ENCODE measurements around the gene CSNK1G3. TPM values are rescaled to one million over a fixed set of nuclear protein-coding genes. Genes with fewer than 3 reads are reported as not detected.

Gene CSNK1G3
- total RNA-seq, 1 experiment from 2014 or later, result 48.3 TPM

GRCh38 chr5:123524146-123524545 lies 12.2 kb downstream of the CSNK1G3 start:
- TF ChIP-seq CTCF (conservative IDR thresholded peaks at IDR 0.05), result no peak
- no peak overlapping the region for H2BK15ac ChIP-seq (ENCODE audit: low read depth, low read length)
- no peak overlapping the region for H3K4me2 ChIP-seq (ENCODE audit: insufficient read depth, insufficient read length, low read length)
- H2AFZ ChIP-seq (ENCODE audit: low read length), result no peak overlapping the region
- H3K79me2 ChIP-seq (ENCODE audit: insufficient read depth, low read length), result peaks cover 11% of the 10 kb centered on the region; the same call in 1 of the 2 replicates
- no peak overlapping the region for H3K18ac ChIP-seq (ENCODE audit: insufficient read length, low read depth, low read length)
- DNase-seq, result no peak
- peaks cover 9% of the 10 kb centered on the region for H3K79me1 ChIP-seq (ENCODE audit: insufficient read depth, low read depth, low read length, poor library complexity, severe bottlenecking)
- H3K27ac Mint-ChIP-seq, result no peak overlapping the region
- no peaks in the 10 kb centered on the region for H3K27me3 Mint-ChIP-seq (ENCODE audit: low read depth)
- H2BK20ac ChIP-seq (ENCODE audit: low read depth, low read length, poor library complexity, severe bottlenecking), result no peak overlapping the region
- no peaks in the 10 kb centered on the region for H3K23me2 ChIP-seq (ENCODE audit: insufficient read length, low read depth, low read length, poor library complexity, severe bottlenecking)
- no peak overlapping the region for H2BK120ac ChIP-seq (ENCODE audit: low read depth, low read length, poor library complexity, severe bottlenecking)
- no peaks in the 10 kb centered on the region for H3K27me3 ChIP-seq (ENCODE audit: insufficient read depth, low read length)
- no peak overlapping the region for H4K91ac ChIP-seq (ENCODE audit: insufficient read length, low read depth, low read length)
- peaks cover 0 to 2% (median 2%) of the 10 kb centered on the region in 3 experiments; a peak in 1 of 7 replicates for H3K36me3 Mint-ChIP-seq (ENCODE audit: insufficient read depth in 1 of 3, low read depth in 3 of 3)
- no peaks in the 10 kb centered on the region for H4K20me1 ChIP-seq (ENCODE audit: control insufficient read depth, insufficient read depth, insufficient read length)
- H3K9me3 Mint-ChIP-seq, result no peaks in the 10 kb centered on the region
- H3K14ac ChIP-seq (ENCODE audit: insufficient read depth, low read length), result no peak overlapping the region
- H2BK12ac ChIP-seq (ENCODE audit: insufficient read length, low read depth, low read length), result no peak overlapping the region
- no CpG with 5 or more reads among the region's 4 CpGs for WGBS (ENCODE audit: extremely low coverage, insufficient read length, low lambda C conversion rate)
- peaks cover 14% of the 10 kb centered on the region in 2 experiments for H3K4me1 Mint-ChIP-seq
- no peaks in the 10 kb centered on the region for H3K9me3 ChIP-seq (ENCODE audit: control insufficient read depth, low read depth, low read length)
- no peak overlapping the region for H3T11ph ChIP-seq (ENCODE audit: low read length)
- H3K4ac ChIP-seq (ENCODE audit: low read depth, low read length), result no peak overlapping the region
- H3K4me3 Mint-ChIP-seq, result no peak overlapping the region
- no peak overlapping the region for H4K8ac ChIP-seq (replicated peaks; ENCODE audit: insufficient read length, low read depth, low read length)
- no peak overlapping the region for H4K5ac ChIP-seq (ENCODE audit: insufficient read length, low read depth, low read length)
- H3K9ac ChIP-seq (ENCODE audit: extremely low read depth, insufficient read length, low read length), result no peak overlapping the region
- no peak overlapping the region for H3K23ac ChIP-seq (ENCODE audit: insufficient read length, low read depth, low read length)
- H2BK5ac ChIP-seq (ENCODE audit: insufficient read length, low read length), result no peak overlapping the region
- no peaks in the 10 kb centered on the region; the same call in 1 of the 2 replicates for H3K4me1 ChIP-seq (ENCODE audit: insufficient read depth, low read length)
- H2AK5ac ChIP-seq (ENCODE audit: insufficient read length, low read length), result no peak overlapping the region
- no peak overlapping the region for H3K27ac ChIP-seq (ENCODE audit: insufficient read length, low read depth, low read length)
- H3K56ac ChIP-seq (ENCODE audit: insufficient read length, low read depth, low read length), result no peak overlapping the region

All from H9 (cell line).